ENCODE results near the gene CA10.

DNA sequence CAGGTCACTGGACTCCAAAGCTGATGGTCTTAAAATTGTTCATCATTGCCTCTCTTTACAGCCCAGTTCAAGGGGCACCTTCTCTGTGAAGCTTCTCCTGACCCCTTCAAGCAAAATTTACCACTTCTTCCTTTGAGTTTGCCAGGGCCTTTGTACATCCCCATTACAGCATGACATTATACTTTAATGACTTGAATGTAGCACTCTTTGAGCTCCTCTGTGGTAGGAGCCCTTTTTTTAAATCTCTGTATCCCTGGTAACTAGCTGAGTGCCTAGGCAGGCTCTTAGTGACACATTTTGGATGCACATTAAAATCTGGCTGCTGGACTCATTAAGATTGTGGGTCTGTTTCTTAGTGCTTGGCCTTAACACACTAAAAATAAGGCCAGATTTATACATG is 412.1 kb downstream of the CA10 start:
- TF ChIP-seq POLR2AphosphoS5 (IDR thresholded peaks at IDR 0.05) (no peak), POLR2A (IDR thresholded peaks at IDR 0.05) (no peak)
- TF ChIP-seq, protein P1, sequence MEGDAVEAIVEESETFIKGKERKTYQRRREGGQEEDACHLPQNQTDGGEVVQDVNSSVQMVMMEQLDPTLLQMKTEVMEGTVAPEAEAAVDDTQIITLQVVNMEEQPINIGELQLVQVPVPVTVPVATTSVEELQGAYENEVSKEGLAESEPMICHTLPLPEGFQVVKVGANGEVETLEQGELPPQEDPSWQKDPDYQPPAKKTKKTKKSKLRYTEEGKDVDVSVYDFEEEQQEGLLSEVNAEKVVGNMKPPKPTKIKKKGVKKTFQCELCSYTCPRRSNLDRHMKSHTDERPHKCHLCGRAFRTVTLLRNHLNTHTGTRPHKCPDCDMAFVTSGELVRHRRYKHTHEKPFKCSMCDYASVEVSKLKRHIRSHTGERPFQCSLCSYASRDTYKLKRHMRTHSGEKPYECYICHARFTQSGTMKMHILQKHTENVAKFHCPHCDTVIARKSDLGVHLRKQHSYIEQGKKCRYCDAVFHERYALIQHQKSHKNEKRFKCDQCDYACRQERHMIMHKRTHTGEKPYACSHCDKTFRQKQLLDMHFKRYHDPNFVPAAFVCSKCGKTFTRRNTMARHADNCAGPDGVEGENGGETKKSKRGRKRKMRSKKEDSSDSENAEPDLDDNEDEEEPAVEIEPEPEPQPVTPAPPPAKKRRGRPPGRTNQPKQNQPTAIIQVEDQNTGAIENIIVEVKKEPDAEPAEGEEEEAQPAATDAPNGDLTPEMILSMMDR (IDR thresholded peaks at IDR 0.05): no peak

Measured in gastroesophageal sphincter (tissue), 3 donors.